Adipose tissue (tissue), 3 donors: Measurements from ENCODE around the gene L3MBTL2. TPM values are rescaled to one million over a fixed set of nuclear protein-coding genes. Genes with fewer than 3 reads are reported as not detected.

ENCODE experiments used
- H3K27ac ChIP-seq: one replicate; pipeline ENCODE4 v1.5.1; 2013; ENCODE audit warnings: low read depth, low read length
- WGBS, 3 donors: extraction: QIAGEN DNeasy Blood & Tissue Kit; methylation state at CpG; one replicate each; pipeline ENCODE4 v1.1.7; 2013; 5-methylcytosine and 5-hydroxymethylcytosine counted together
- polyA plus RNA-seq, 3 donors: library from polyadenylated mRNA; stranded (reverse); fragments of 200-250 nt; gene quantifications; one replicate each; pipeline ENCODE4 v1.2.3, GENCODE V29; 2013
- donor health status: healthy with polysubstance abuse.
- donor health status: Bipolar disorder and iron deficiency.
- donor health status: healthy.

L3MBTL2 gene
- polyA plus RNA-seq, 3 donors = 7.0 to 13.7 (median 10.1) TPM

DNA sequence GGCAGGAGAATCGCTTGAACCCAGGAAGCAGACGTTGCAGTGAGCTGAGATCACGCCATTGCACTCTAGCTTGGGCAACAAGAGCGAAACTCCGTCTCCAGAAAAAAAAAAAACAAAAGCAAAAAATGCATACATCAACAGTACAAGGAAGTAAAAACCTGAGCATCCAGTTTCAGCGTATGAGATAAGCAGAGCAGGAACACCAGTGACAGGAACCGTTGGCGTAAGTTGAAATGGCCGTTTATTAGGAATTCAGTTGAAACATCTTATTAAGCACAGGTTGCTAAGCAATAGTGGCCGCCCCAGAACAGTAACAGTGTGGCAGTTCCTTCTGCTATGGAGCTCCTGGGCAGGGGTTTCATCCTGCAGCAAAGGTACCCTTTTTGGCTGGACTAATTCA is 4.0 kb upstream of the L3MBTL2 start:
- WGBS, 3 donors = 43 to 50% (median 49%) methylated on average over 10 of the region's 10 CpGs
- H3K27ac ChIP-seq = no peak overlapping the region

DNA sequence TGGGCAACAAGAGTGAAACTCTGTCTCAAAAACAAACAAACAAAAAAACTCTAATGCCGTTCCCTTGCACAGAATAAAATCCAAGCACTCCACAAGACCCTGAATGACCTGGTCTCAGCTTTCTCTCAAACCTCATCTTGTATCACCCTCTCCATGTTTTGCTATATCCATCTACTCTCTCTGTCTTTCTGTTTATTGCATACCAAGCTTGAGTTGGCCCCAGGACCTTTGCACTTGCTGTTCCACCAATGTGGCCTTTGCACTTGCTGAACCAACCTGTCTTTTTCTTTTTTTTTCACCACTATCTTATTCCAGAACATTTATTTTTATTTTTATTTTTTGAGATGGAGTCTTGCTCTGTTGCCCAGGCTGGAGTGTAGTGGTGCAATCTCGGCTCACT is 2.0 kb upstream of the L3MBTL2 start:
- whole genome bisulfite sequencing, 3 donors = 90 to 97% (median 92%) methylated on average over 2 of the region's 2 CpGs

DNA sequence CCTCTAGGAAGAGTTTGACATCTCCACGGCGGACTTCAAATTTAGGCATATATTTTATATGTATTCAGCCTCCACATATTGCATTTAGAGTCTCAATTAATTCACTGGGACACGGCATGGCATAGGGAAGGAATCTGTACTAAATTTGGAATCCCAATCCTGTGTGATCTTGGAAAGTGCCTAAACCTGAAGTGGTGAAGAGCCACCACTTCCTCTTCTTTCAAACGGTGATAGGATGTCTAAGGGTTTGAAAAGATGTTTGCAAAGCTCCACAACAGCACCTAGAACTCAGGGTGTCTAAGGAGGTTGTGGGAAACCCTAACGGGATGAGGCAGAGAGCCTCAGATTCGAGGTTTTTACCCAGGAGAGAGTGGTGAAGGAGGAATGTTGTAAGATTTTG is 1.0 kb upstream of the L3MBTL2 start:
- 63 to 65% (median 65%) methylated on average over 6 of the region's 6 CpGs for WGBS, 3 donors
- H3K27ac ChIP-seq = no peak overlapping the region

More for the DNA sequence above, 2.0 kb upstream of the L3MBTL2 start:
- H3K27ac ChIP-seq = no peak overlapping the region

DNA sequence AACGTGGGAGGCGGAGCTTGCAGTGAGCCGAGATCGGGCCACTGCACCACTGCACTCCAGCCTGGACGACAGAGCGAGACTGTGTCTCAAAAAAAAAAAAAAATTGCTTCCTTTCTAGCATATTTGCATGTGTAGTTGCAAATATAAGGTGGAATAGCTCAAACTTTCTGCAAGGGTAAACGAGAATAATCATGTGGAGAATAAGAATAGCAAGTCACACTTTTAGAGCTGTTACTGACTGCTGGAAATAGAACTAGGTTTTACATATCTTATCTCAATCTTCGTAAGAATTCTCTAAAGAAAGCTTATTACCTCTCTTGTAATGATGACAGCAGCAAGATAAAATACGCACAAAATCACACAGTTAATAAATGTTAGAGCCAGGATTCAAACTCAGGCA is 1.6 kb downstream of the L3MBTL2 start:
- H3K27ac ChIP-seq = no peak overlapping the region
- 87 to 93% (median 93%) methylated on average over 9 of the region's 9 CpGs for WGBS, 3 donors

DNA sequence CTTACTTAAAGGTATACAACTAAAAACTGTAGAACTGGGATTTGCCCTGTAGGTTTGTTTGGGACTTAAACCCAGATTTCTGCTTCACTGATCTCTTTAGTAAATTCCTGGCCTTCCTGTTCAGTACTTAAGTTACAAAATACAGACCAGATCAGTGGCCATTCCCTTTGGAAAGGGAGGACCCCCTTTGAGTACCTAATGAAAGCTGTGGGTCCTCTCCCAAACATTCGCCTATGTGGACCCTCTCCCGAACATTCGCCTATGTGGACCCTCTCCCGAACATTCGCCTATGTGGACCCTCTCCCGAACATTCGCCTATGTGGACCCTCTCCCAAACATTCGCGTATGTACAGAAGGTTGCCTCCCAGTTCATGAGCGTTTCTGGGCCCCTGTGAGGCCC is 10.3 kb downstream of the L3MBTL2 start:
- WGBS, 3 donors = 97 to 98% (median 98%) methylated on average over 10 of the region's 10 CpGs
- H3K27ac ChIP-seq = no peak overlapping the region

DNA sequence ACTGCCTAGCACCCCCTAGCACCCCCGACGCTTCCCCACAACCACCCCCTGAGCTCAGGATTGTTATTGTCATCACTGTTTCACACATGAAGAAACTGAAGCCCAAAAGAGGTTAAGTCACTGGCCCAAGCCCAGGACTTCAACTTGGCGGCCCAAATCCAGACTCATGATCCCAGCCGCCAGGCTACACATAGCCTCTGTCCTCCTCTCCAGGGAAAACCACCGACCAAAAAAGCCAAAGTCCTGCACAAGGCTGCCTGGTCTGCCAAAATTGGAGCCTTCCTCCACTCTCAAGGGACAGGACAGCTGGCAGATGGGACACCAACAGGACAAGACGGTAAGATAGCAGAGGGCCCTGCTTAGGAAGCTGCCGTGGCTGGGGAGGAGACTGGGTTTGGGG is 10.8 kb downstream of the L3MBTL2 start:
- 76 to 96% (median 85%) methylated on average over 7 of the region's 7 CpGs for WGBS, 3 donors
- H3K27ac ChIP-seq = no peak overlapping the region

DNA sequence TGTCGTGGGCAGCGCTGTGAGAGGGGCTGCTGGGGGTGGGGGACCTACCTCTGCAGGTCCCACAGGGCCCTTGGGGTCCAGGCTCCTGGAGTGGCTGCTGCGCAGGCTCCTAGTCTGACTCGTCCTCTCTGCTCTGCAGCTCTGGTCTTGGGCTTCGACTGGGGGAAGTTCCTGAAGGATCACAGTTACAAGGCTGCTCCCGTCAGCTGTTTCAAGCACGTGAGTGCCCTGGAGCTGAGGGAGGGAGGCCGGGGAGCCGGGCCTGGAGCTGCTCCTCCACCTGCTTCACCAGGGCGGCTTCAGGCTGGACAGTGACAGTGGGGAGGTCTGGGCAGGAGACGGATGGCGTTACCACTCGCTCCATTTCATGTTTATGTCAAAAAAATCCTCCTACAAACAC is 11.9 kb downstream of the L3MBTL2 start:
- WGBS, 3 donors = 68 to 82% (median 71%) methylated on average over 13 of the region's 13 CpGs
- no peak overlapping the region for H3K27ac ChIP-seq

DNA sequence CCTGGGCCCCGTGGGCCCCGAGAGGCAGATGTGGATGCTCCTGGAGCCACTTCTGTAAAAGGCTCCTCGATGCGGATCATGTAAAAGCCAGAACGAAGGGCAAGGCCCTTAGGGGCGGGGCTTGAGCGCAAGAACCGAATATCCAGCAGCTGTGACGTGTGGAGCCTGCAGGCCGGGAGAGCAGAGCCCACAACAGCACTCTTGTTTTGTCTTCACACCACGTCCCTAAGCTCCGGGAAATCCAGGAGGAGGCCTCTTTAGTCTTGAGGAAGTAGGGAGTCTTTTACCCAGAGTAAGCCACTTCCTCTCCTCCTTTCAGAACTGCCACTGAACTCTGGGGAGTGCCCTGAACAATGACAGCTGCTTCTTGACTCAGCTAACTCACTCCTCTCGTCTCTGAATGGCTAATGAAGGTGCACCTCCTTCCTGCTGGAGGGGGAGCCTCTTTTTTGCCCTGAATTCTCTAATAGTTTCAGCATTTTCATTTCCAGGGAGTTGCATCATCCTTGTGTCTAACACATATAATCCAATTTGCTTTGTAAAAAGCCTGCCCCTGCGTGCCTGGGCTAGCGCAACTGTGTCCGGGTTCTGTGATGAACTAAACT is 12.5 kb downstream of the L3MBTL2 start:
- 10 to 72% (median 14%) methylated on average over 16 of the region's 16 CpGs for WGBS, 3 donors
- no peak overlapping the region for H3K27ac ChIP-seq

DNA sequence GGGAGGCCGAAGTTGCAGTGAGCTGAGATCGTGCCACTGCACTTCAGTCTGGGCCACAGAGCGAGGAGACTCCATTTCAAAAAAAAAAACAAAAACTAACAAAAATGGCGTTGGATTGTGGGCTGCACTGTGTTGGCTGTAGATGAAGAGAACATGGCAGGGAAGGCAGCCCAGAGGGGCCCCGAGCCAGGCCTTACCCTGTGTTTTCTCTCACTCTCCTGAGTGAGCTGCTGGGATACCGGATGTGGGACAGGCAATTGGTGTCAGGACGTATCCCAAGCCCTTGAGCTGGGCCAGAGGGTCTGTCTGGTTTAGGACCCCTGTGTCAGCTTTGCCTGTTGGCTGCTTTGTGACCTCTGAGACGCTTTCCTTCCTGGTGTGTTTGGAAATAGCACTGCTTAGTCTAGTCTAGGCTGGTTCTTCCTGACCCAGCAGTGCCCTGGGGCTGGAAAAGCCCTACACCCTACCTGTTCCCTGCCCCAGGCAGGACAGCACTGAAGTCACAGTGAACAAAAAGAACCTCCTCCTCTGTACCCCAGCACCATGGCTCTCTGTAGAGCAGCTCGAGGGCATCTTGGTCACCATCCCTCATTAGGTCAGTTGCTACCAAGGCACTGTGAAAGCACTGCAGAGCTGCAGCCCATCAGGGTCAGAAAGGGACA is 17.9 kb downstream of the L3MBTL2 start:
- 91 to 96% (median 92%) methylated on average over 9 of the region's 9 CpGs for WGBS, 3 donors
- no peak overlapping the region for H3K27ac ChIP-seq

DNA sequence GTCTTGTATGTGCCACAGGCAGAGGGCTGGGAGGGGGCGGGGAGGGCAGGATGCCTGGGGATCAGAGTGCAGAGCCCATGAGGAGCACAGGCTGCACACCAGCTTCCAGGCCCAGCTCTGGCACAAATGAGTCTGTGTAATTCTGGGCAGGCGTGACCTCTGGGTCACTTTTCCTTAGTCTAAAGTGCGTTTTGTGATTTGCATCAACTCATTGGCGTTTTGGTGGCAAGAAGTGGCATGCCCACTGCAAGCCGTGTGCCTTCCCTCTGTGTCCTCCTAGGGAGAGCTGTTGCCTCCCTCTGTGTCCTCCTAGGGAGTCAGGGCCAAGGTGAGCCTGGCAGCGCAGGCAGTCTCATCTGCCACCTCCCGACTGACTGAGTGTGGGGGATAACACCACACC is 18.4 kb downstream of the L3MBTL2 start:
- 81 to 94% (median 89%) methylated on average over 7 of the region's 7 CpGs for WGBS, 3 donors

DNA sequence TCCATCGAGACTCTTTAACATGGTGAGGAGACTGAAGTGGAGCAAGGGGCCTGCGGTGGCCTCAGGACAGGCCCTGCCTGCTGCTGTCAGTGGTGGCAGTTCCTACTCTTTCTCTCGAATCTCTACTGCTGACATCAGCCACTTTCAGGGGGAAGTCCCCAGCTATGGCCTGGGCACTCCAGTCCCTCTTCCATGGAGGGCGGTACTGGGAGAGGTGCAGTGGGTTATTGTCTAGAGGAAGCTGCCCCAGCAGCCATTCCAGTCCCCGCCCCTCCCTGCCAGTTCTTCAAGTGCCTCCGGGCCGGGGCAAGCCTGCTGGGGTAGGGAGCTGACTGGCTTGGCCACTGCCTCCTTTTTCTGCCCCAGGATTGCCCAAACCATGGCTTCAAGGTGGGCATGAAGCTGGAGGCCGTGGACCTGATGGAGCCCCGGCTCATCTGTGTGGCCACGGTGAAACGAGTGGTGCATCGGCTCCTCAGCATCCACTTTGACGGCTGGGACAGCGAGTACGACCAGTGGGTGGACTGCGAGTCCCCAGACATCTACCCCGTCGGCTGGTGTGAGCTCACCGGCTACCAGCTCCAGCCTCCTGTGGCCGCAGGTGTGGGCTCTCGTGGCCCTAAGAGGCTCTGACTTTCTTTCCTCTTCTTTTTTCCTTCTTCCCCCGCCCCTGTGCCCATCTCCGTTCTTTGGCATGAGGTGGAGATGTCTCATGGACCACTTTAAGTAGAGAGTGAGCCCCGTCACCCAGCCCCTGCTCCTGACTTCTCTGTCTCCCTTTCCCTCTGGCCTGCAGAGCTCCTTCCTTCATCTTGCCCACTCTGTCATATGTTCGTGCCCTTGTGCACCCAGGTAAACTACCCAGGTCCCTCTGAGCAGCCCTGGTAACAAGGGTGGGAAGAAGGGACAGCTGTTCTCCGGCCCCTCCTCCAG is 21.9 kb downstream of the L3MBTL2 start:
- no peak overlapping the region for H3K27ac ChIP-seq
- WGBS, 3 donors = 90 to 93% (median 91%) methylated on average over 26 of the region's 26 CpGs

More for the DNA sequence above, 18.4 kb downstream of the L3MBTL2 start:
- H3K27ac ChIP-seq = no peak overlapping the region

DNA sequence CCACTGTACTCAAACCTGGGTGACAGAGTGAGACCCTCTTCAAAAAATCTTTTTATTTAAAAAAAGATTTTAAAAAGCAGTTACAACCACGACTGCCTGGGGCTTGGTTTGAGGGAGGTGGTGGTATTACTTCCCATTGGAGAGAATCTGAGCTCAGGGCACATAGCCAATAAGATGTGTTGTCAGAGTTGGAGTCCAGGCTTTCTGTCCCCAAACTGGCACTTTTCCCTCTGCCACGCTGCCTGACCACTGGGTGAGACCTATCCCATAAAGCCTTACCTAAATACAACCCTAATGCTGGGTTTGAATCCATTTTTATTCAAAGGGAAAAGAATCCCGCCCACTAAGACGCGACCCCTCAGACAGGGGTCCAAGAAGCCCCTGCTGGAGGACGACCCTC is 24.1 kb downstream of the L3MBTL2 start:
- 86 to 91% (median 89%) methylated on average over 6 of the region's 6 CpGs for WGBS, 3 donors
- no peak overlapping the region for H3K27ac ChIP-seq

DNA sequence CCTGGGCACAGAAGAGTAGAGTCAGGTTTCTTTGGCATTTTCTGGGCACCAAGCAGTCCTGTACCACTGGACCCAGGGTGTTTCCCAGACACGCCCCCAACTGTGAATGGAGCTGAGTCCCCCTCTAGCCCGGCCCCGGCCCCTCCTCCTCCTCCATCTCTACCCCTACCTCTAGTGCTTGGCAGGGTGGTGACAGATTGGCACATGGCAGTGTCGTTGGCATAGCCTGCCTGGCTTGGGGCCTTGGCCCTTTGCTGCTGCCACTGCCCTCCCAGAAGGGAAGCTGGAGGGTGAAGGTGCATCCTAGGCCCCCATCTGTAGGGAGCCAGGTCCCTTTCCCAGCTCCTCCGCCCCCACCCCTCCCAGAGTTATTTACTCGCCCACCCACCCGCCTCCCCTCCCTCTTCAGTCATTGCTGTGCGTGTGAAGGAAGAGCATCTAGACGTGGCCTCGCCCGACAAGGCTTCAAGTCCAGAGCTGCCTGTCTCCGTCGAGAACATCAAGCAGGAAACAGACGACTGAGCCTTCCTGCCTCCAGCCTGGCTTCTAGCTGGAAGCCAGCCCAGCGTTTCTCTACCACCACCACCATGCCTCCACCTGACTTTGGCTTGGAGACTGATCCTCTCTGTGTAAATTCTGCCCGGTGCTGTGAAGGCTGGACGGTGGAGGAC is 24.8 kb downstream of the L3MBTL2 start:
- 51 to 76% (median 55%) methylated on average over 16 to 17 of the region's 17 CpGs for WGBS, 3 donors

DNA sequence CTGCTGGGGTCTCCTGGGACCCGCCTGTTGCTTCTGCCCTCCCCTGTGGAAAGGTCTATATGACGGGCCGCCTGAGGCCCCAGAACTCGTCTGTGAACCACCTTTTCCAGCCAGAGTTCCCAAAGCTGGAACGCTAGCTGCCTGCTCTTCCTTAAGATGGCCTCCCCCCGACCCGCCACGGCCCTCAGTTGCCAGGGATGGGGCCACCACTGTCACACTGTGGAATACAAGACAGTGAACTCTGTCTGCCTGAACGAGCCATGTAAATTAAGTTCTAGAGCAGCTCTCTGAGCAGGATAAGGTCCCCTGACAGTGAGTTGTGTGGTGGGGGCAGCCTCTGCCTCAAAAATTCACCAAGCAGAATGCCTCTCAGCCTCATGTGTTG is 25.3 kb downstream of the L3MBTL2 start:
- H3K27ac ChIP-seq = no peak overlapping the region
- 83 to 92% (median 87%) methylated on average over 9 of the region's 9 CpGs for WGBS, 3 donors

More for the DNA sequence above, 24.8 kb downstream of the L3MBTL2 start:
- H3K27ac ChIP-seq = no peak overlapping the region

DNA sequence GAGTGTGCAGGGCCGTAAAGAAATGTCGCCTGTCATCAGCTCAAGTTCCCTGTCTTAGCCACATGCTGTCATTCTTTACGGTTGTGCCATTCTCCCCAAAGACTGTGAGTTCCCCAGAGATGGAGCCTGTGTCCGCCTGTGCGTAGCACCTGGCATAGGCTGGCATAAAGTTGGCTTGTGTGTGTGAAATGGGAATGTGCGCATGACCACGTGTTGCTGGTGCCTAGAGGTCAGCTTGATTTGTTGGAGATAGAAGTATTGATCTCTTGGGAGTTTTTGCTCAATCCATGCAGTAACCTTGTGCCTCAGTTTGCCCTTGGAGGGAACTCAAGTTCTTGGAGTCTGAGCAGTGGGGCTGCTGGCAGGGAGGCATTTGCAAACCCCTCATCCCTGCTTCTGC is 26.3 kb downstream of the L3MBTL2 start:
- no peak overlapping the region for H3K27ac ChIP-seq
- WGBS, 3 donors = 78 to 84% (median 79%) methylated on average over 7 of the region's 7 CpGs

DNA sequence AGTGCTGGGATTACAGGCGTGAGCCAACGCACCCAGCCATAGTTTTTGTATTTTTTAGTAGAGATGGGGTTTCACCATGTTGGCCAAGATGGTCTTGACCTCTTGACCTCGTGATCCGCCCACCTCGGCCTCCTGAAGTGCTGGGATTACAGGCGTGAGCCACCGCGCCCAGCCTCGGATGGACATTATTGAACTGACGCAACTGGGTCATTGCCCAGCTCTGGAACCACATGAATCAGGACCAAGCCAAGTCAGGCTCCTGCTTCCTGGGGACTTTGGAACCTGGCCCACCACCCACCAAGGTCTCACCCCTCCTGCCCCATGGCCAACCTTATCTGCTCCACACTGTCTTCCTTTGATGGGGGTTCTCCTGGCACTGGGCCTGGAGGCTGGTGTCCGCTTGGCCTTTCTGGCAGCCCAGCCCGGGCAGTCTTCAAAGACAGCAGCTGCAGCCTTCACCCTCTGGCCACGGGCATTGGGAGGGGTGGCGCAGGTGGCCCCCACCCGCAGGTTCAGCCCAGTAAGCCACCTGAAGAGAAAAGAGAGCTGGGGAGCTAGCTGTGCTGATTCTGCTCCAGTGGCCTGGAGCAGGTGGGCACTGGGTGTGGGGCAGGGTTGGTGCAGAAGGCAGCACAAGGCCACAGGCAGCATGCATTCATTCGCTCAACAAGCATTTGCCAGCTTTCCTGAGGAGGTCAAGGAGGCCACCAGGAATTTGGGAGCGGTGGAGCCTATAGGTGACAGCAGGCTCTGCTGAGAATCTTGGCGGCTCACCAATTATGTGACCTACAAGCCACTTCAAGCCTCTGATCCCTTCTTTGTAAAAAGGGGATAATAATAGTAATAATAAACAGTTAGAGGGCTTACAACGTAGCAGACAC is 29.9 kb downstream of the L3MBTL2 start:
- no peak overlapping the region for H3K27ac ChIP-seq
- 77 to 85% (median 83%) methylated on average over 19 of the region's 19 CpGs for WGBS, 3 donors

DNA sequence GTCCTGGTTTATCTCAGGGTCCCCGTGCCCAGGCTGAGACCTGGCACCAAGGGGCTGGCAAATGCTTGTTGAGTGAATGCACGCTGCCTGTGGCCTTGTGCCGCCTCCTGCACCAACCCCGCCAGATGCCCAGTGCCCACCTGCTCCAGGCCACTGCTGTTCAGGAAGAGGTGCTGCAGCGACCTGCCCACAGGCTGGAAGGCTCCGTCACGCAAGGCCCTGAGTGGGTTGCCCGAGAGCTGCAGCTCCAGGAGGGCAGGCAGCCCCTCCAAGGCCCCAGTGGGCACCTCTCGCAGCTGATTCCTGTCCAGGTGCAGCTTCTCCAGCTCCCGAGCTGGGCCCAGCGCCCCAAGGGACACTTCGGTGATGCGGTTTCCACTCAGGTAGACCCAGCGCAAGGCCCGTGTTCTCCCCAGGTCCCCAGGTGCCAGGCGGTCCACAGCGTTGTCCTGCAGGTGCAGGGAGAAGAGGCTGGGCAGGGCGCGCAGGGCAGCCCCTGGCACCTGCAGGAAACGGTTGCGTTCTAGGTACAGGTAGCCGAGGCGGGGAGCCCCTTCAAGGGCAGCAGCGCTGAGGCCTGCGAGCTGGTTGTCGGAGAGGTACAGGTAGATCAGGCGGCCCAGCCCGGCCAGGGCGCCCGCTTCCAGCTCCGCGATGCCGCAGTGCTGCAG is 32.1 kb downstream of the L3MBTL2 start:
- 45 to 58% (median 57%) methylated on average over 33 of the region's 33 CpGs for WGBS, 3 donors
- no peak overlapping the region for H3K27ac ChIP-seq
